Measurements from ENCODE around the gene ZNF521. TPM values are rescaled to one million over a fixed set of nuclear protein-coding genes. Genes with fewer than 3 reads are reported as not detected.

The ZNF521 gene
- total and polyA plus RNA-seq, 2 donors = 13.1 to 58.3 TPM

DNA sequence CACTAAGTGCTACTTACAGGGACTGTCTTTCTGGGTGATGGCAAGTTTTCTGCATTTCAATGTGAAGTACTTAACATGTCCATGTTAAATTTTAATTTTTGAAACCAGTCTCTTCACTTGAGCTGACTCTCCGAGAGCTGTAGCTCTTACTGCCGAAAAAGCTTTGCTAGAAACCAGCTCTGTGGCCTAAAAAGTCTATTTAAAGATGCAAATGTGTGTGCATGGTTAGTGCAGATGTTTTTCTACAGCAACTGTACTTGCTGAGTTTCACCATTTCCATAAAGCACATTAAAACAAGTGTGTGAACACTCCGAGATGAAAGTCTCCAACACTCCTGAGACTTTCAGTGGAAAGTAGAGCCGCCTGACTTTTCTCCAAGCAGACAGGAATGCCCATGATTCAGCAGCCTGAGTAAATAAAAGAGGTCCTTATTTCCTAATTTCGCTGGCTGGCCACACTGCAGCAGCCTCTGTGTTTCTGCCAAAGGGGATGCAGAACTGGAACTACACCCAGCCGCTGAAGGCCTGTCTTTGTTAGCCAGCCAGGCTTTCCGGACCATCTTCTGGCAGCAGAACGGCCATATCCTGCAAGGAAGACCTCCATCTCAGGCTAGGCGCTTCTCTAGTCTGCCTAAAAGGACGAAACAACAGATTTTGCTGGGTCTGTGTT is 121.2 kb downstream of the ZNF521 start:
- no peaks in the 10 kb centered on the region for H3K36me3 ChIP-seq (ENCODE audit: insufficient read depth)
- H3K4me1 ChIP-seq (ENCODE audit: insufficient read depth) = no peaks in the 10 kb centered on the region
- no peak overlapping the region for H3K4me3 ChIP-seq (ENCODE audit: low read depth, low read length)
- 8% methylated on average over 10 of the region's 10 CpGs for WGBS
- H3K27ac ChIP-seq (ENCODE audit: low read depth) = no peak overlapping the region
- DNase-seq (ENCODE audit: extremely low spot score) = peak; percentile 69

DNA sequence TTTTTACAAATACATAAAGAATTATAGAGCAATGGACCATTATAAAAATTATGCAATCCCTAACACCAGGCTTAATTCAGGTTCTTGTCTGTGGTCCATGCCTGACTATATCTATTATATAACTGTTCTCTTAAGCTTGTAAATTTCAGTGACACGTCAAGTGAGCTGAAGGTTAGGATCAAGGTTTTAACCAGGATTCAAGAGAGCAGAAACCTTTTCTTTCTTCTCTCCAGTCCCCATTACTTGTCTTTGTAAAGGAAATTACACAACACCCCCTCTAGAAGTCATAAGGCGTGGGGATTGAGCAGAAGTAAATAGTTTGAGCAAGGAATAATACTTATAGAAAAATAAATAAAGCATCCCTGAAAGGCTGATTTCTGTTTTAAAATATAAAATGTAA is 122.0 kb downstream of the ZNF521 start:
- Histone ChIP-seq H3K27ac (ENCODE audit: low read depth) (no peak overlapping the region), H3K36me3 (ENCODE audit: insufficient read depth) (no peaks in the 10 kb centered on the region), H3K4me1 (ENCODE audit: insufficient read depth) (no peaks in the 10 kb centered on the region), H3K4me3 (ENCODE audit: low read depth, low read length) (no peak overlapping the region)
- 54% methylated on average over 2 of the region's 2 CpGs for WGBS
- DNase-seq (ENCODE audit: extremely low spot score) = no peak

DNA sequence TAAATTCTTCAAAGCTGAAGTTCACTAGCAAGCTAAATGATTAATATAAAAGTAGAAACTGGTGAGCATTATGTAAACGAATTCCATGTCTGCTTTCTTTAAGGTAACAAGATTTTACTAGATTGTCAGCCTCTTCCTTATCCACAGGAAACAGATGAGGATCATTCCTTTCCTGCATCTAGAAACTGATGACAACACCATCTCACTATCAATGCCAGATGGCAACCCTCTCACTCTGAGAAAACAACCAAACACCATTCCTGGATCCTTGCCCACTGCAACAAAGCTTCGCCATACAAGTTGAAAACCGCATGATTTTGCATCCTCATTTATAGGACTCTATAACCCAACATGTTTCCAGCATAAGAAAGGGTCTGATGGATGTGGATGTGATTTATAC is 122.9 kb downstream of the ZNF521 start:
- WGBS = 51% methylated on average over 3 of the region's 3 CpGs
- no peak for DNase-seq (ENCODE audit: extremely low spot score)
- Histone ChIP-seq H3K4me1 (ENCODE audit: insufficient read depth) (no peaks in the 10 kb centered on the region), H3K27ac (ENCODE audit: low read depth) (no peak overlapping the region), H3K4me3 (ENCODE audit: low read depth, low read length) (no peak overlapping the region), H3K36me3 (ENCODE audit: insufficient read depth) (no peaks in the 10 kb centered on the region)

DNA sequence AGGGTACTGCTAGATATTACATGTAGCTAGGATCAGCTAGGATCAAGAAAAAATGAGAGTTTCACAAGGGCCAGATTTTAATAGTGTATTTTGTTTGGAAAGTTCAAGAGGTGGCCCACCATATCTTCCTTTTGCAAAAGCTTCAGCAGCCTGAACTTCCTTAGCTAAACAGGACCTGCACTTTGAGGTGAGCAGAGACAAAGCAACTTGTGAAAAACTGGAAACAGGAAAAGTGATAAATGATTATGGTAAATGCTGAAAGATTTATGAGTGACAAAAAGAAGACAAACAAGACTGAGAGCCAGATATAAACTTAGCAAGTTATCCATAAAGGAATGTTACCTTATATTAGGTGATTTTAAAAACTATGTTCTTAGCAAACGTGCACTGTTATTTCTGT is 123.6 kb downstream of the ZNF521 start:
- no peak overlapping the region for H3K27ac ChIP-seq (ENCODE audit: low read depth)
- DNase-seq (ENCODE audit: extremely low spot score) = no peak
- no peak overlapping the region for H3K4me3 ChIP-seq (ENCODE audit: low read depth, low read length)
- H3K4me1 ChIP-seq (ENCODE audit: insufficient read depth) = no peaks in the 10 kb centered on the region
- no peaks in the 10 kb centered on the region for H3K36me3 ChIP-seq (ENCODE audit: insufficient read depth)
- 63% methylated on average over 1 of the region's 1 CpG for WGBS

DNA sequence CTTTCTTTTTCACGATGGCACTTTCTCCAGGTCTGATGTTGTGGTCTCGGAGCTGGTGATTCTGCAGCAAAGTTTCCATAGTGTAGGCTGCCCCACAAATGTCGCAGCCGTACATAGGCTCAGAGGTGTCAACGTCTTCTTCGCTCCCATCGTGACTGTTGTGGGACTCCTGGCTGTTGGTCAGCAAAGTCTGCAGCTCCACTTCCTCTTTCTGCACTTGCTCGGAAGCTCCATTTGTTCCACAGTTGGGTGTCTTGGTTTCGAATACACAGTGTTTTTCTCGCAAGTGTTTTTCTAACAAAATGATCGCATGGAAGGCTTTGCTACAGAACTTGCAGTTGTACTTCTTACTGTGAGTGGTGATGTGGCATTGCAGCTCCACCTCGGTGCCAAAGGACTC is 126.8 kb downstream of the ZNF521 start:
- Histone ChIP-seq H3K4me3 (ENCODE audit: low read depth, low read length) (no peak overlapping the region), H3K27ac (ENCODE audit: low read depth) (no peak overlapping the region), H3K36me3 (ENCODE audit: insufficient read depth) (no peaks in the 10 kb centered on the region), H3K4me1 (ENCODE audit: insufficient read depth) (no peaks in the 10 kb centered on the region)
- no peak for DNase-seq (ENCODE audit: extremely low spot score)
- WGBS = 92% methylated on average over 12 of the region's 12 CpGs

DNA sequence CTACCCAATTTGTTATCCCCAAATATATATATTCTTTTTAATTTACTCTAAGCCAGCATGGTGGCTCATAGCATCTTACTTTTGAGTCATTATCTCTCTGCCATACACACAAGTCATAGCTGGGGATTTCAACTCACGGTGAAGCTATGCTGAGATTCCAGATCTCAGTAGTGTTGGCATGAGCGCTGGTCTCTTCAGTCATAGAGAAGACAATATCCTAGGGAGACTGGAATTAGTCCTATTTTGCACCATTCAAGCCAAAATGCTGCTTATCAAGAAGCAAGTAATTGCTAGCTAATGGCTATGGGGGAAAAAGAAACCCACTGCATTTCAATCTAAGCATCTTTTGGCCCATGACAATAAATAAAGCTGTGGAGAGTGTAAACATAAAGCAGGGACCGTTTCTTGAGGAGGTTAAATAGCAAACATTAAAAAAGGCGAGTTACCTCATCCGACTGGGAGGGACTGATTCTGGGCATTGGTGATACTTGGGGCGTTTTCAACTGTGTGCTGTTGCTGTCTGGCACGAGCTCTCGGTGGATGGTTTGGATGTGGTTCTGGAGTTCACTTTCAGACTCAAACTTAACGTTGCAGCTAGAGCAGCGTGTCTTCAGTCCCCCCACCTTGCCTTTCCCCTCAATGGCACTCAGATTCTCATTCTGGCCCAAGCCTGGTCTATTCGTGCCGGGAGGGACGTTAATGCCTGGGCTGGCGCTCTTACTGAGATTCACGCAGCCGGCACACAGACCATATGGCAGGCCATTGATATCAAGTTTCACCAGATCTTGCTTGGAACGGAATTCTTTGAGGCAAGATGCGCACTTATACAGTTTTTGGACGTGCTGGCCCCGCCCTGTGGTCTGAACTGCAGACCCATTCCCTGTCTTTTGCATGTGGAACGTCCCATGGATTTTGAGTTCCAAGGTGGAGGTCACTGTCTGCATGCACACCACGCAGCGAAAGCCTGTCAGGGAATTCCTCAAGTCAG is 127.8 kb downstream of the ZNF521 start:
- 82% methylated on average over 23 of the region's 23 CpGs for WGBS

DNA sequence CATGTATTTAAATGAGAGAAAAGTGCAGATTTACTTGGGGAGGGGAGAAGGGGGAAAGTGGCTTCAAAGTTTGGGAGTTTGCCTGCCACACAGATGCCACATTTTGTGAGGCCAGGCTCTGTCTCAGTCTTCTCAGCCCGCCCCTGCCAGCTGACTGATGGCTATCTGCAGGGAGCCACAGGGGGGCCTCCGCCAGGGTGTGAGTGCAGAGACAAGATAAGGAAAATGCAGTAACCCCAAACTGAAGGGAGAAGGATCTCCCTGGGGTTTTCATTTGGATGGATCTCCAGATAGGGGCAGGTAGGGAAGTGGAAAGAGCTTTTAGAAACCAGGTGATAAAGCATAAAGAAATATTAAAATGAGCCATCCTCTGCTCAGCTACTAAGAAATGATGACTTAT is 128.8 kb downstream of the ZNF521 start:
- Histone ChIP-seq H3K27ac (ENCODE audit: low read depth) (no peak overlapping the region), H3K4me1 (ENCODE audit: insufficient read depth) (no peaks in the 10 kb centered on the region), H3K4me3 (ENCODE audit: low read depth, low read length) (no peak overlapping the region), H3K36me3 (ENCODE audit: insufficient read depth) (no peaks in the 10 kb centered on the region)
- no peak for DNase-seq (ENCODE audit: extremely low spot score)
- 86% methylated on average over 2 of the region's 2 CpGs for WGBS

More for the DNA sequence above, 127.8 kb downstream of the ZNF521 start:
- H3K36me3 ChIP-seq (ENCODE audit: insufficient read depth) = no peaks in the 10 kb centered on the region
- H3K4me3 ChIP-seq (ENCODE audit: low read depth, low read length) = no peak overlapping the region
- no peaks in the 10 kb centered on the region for H3K4me1 ChIP-seq (ENCODE audit: insufficient read depth)
- no peak for DNase-seq (ENCODE audit: extremely low spot score)
- no peak overlapping the region for H3K27ac ChIP-seq (ENCODE audit: low read depth)

DNA sequence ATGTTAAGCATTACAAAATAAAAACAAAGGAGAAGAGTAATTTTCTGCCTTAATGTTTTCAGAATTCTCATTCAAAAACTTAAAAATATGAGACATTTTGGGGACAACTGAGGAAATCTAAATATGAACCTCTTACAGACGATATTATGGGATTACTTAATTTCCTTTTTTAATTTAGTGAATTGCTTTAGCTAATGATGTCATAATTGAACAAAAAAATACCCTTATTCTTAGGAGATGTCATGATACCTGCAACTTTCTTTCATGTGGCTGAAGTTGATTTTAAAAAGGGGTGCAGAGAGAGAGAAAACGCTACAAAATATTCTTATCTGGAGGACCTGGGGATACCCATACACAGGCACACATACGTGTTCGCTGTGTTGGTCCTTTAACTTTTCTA is 129.3 kb downstream of the ZNF521 start:
- WGBS = 92% methylated on average over 4 of the region's 4 CpGs

DNA sequence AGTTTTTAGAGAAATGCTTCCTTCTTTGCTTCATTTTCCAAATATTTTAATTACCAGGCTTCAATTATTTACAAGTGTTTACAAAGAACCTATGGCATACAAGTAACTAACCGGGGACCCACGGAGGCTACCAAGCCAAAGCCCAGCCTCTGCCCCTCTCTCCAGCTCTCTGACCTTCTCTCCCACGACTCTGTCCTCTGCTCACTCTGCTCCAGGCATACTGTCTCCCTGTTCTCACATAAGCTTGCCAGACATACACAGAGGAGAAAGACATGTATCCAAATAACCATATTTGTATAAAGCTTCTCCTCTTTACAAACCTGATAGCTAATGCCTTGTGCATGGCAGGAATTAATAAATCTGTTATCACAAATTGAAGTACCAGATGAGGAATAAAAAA is 141.3 kb downstream of the ZNF521 start:
- Histone ChIP-seq H3K4me1 (ENCODE audit: insufficient read depth) (no peaks in the 10 kb centered on the region), H3K36me3 (ENCODE audit: insufficient read depth) (no peaks in the 10 kb centered on the region), H3K4me3 (ENCODE audit: low read depth, low read length) (no peak overlapping the region), H3K27ac (ENCODE audit: low read depth) (no peak overlapping the region)
- DNase-seq (ENCODE audit: extremely low spot score) = no peak
- WGBS = 62% methylated on average over 3 of the region's 3 CpGs

More for the DNA sequence above, 129.3 kb downstream of the ZNF521 start:
- H3K4me3 ChIP-seq (ENCODE audit: low read depth, low read length) = no peak overlapping the region
- H3K4me1 ChIP-seq (ENCODE audit: insufficient read depth) = no peaks in the 10 kb centered on the region
- no peak for DNase-seq (ENCODE audit: extremely low spot score)
- no peak overlapping the region for H3K27ac ChIP-seq (ENCODE audit: low read depth)
- H3K36me3 ChIP-seq (ENCODE audit: insufficient read depth) = no peaks in the 10 kb centered on the region

DNA sequence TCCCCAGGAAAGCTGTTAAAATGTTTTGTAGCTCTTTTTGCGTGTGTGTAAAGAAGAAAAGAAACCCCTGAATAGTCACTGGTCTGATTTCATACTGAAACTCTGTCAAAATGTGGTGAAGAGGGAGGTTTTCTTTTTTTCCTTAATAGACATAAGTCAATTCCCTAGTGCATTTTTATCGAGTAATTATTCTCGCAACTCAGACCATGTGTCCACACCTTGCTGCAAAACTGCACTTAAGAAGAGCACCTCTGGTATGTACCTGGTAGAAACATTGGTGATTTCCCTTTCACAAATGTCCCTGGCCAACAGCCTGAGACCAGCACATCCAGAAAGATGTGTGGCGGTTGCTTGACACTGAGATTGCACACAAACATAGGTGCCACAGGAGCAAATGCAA is 159.9 kb downstream of the ZNF521 start:
- no peak for DNase-seq (ENCODE audit: extremely low spot score)
- no peaks in the 10 kb centered on the region for H3K4me1 ChIP-seq (ENCODE audit: insufficient read depth)
- 82% methylated on average over 4 of the region's 4 CpGs for WGBS
- H3K36me3 ChIP-seq (ENCODE audit: insufficient read depth) = no peaks in the 10 kb centered on the region
- no peak overlapping the region for H3K27ac ChIP-seq (ENCODE audit: low read depth)
- H3K4me3 ChIP-seq (ENCODE audit: low read depth, low read length) = no peak overlapping the region

DNA sequence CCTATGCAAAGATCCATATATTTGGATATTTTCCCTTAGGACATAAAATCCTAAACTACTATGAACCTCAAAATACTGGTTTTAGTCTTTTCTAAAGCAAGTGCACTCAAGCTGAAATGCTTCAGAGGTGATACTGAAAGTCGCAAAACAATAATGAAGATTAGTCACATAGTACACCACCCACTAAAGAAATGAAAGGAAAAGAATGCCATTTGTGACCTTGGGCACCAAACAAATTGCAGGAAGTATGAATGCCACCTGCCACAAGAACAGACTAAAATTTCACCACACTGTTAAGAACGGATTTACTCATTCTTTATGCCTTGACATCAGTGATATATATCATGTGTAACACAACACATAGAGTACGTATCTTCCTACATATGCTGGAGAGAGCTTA is 161.5 kb downstream of the ZNF521 start:
- no peak for DNase-seq (ENCODE audit: extremely low spot score)
- 91% methylated on average over 3 of the region's 3 CpGs for WGBS
- H3K27ac ChIP-seq (ENCODE audit: low read depth) = no peak overlapping the region

DNA sequence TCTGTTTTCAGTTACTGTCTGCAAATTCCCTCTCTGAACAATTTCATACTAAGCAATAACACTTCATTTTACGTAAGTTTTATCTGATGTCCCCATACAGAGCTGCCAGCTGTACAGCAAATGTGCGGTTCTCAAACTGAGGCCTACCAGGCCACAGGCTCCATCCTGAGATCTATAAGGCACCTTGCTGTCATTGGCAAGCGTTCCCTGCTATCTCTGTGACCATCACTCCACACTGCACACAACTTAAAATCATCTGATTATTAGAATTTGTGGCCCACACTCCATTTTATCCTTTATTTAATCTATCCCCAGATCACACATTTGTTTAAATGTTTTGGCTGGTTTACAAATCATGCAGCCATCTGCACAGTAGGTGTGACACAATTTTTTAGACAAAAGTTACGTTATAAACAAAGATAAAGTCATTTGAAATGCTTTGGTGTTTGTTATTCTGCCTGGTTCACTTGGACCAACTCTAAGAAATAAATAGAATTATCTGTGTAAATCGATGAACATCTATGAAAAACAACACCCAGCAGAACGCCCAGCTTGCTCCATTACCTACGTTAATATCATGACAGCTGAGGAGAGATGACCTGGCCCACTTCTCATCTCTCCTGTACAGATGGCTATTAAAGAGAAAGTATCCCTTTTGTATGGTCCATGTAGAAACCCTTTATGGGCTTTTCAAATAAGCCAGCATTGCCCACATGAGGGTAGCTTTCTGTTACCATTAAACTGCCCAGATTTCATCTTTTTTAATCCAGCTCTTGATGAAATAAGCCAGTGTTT is 162.4 kb downstream of the ZNF521 start:
- no peaks in the 10 kb centered on the region for H3K36me3 ChIP-seq (ENCODE audit: insufficient read depth)
- H3K27ac ChIP-seq (ENCODE audit: low read depth) = no peak overlapping the region
- no peak overlapping the region for H3K4me3 ChIP-seq (ENCODE audit: low read depth, low read length)
- 91% methylated on average over 7 of the region's 7 CpGs for WGBS
- DNase-seq (ENCODE audit: extremely low spot score) = no peak
- no peaks in the 10 kb centered on the region for H3K4me1 ChIP-seq (ENCODE audit: insufficient read depth)

More for the DNA sequence above, 161.5 kb downstream of the ZNF521 start:
- no peak overlapping the region for H3K4me3 ChIP-seq (ENCODE audit: low read depth, low read length)
- no peaks in the 10 kb centered on the region for H3K36me3 ChIP-seq (ENCODE audit: insufficient read depth)
- no peaks in the 10 kb centered on the region for H3K4me1 ChIP-seq (ENCODE audit: insufficient read depth)

DNA sequence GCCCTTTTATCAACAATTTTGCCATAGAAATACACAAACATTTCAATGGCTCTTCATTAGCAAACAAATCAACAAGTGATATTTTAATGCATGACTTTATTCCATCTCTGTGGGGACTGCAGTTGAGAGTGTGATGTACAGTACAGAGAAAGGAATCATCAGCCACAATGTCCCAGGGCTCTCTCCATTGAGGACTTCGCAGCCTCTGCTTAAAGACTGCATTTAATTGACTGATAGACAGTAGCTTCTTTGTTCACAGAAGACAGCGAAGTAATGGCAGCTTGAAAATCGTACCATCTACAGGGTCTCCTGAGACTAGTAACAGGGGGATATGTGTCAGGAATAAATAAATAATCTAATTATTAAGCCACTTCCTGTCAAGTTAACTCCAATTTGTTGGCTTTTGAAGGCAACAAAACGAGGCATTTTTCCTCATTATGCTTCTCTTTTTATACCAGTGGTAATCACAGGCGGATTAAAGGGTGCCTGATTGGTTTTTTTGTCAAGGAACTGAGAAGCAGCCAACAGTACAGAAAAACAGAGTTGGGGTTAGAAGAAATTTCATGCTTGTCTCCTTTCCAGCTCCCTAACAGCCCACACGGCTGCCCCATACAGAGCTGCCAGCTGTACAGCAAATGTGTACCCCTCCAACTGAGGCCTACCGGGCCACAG is 164.3 kb downstream of the ZNF521 start:
- Histone ChIP-seq H3K36me3 (ENCODE audit: insufficient read depth) (no peaks in the 10 kb centered on the region), H3K4me3 (ENCODE audit: low read depth, low read length) (no peak overlapping the region), H3K4me1 (ENCODE audit: insufficient read depth) (no peaks in the 10 kb centered on the region), H3K27ac (ENCODE audit: low read depth) (no peak overlapping the region)
- WGBS = 89% methylated on average over 7 of the region's 7 CpGs
- no peak for DNase-seq (ENCODE audit: extremely low spot score)
